Bronchial epithelial cell (primary cell): ENCODE data around the gene FOXA1. TPM values are rescaled to one million over a fixed set of nuclear protein-coding genes. Genes with fewer than 3 reads are reported as not detected.

Experiments
- DNase-seq: peaks from one replicate; pipeline ENCODE4 v3.0.0-alpha.2; 2010; ENCODE audit warnings: low read depth
- FAIRE-seq: peaks from 2 replicates; lab custom pipeline; 2011; peaks lifted over from hg19 to GRCh38; lab: Jason Lieb, UNC
- H3K27me3 ChIP-seq: 2 replicates; pipeline ENCODE4 v1.5.1; 2011; ENCODE audit warnings: low read length; ENCODE audit not compliant: control insufficient read depth, insufficient read depth
- H3K36me3 ChIP-seq: 2 replicates; pipeline ENCODE4 v1.5.1; 2011; ENCODE audit warnings: low read length; ENCODE audit not compliant: control insufficient read depth, insufficient read depth
- H3K4me3 ChIP-seq: 2 replicates; pipeline ENCODE4 v1.5.1; 2011; ENCODE audit warnings: mild to moderate bottlenecking, low read depth, low read length, control low read depth
- CTCF ChIP-seq: IDR thresholded peaks from 2 replicates; pipeline ENCODE4 v1.5.1; 2011; ENCODE audit warnings: mild to moderate bottlenecking, moderate library complexity, low read length, control low read depth, inconsistent platforms; ENCODE audit not compliant: insufficient read depth, severe bottlenecking
- total RNA-seq: library from RNA; depleted of rRNA; stranded (reverse); fragments of >200 nt; gene quantifications from 2 replicates; pipeline ENCODE4 v1.2.1, GENCODE V29; 2014

Gene FOXA1
- total RNA-seq, 1 donor from 2014 or later: 5.3 TPM

GRCh38 chr14:37608649-37609048 is 13.6 kb upstream of the FOXA1 start:
- no peak for FAIRE-seq
- Histone ChIP-seq H3K27me3 (peaks cover 7% of the 10 kb centered on the region), H3K4me3 (no peak overlapping the region), H3K36me3 (no peaks in the 10 kb centered on the region)
- TF ChIP-seq CTCF: no peak
- DNase-seq: no peak

GRCh38 chr14:37606678-37607077 is 11.6 kb upstream of the FOXA1 start:
- TF ChIP-seq CTCF: no peak
- no peaks in the 10 kb centered on the region for H3K36me3 ChIP-seq
- DNase-seq (no peak), FAIRE-seq (no peak)
- H3K27me3 ChIP-seq: peaks cover 7% of the 10 kb centered on the region
- no peak overlapping the region for H3K4me3 ChIP-seq

DNA sequence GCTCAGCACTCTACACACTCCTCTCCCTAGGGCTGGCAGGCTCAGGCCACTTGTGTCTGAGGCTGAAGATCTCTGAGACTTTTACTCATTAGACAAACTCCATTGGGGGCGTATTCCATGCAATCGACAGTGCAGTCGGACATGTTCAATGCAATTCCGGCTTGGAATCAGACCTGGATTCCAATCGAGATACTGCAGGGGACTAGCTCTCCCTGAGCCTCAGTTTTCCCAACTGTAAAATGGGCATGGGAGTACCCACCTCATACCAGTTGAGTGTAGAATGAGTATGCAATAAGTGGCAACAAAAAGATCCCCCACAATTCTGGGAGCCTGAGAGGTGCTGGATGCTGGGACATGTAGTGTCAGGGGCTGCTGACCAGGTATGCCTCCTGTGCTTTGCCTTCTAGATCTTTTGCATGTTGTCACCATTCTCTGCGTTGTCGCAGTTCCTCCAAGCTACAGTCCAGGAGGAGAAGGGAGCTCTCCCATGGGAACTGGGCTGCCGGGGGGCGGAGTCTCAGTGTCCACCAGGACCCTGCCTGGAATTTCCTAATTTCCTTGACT is 8.7 kb upstream of the FOXA1 start:
- H3K27me3 ChIP-seq: peaks cover 7% of the 10 kb centered on the region
- no peak for TF ChIP-seq CTCF

GRCh38 chr14:37602605-37603453 is 7.8 kb upstream of the FOXA1 start:
- no peak overlapping the region for H3K4me3 ChIP-seq
- FAIRE-seq (peak; percentile 7), DNase-seq (no peak)
- H3K27me3 ChIP-seq: peaks cover 7% of the 10 kb centered on the region
- TF ChIP-seq CTCF: no peak
- no peaks in the 10 kb centered on the region for H3K36me3 ChIP-seq

More for the DNA sequence above, 8.7 kb upstream of the FOXA1 start:
- FAIRE-seq: no peak
- H3K36me3 ChIP-seq: no peaks in the 10 kb centered on the region
- H3K4me3 ChIP-seq: no peak overlapping the region
- DNase-seq: no peak

GRCh38 chr14:37601865-37602264 is 6.8 kb upstream of the FOXA1 start:
- Histone ChIP-seq H3K36me3 (no peaks in the 10 kb centered on the region), H3K4me3 (no peak overlapping the region), H3K27me3 (peaks cover 7% of the 10 kb centered on the region)
- TF ChIP-seq CTCF: no peak
- FAIRE-seq: no peak
- no peak for DNase-seq
